Transverse colon (tissue), 4 donors: ENCODE results near the gene C1orf122. TPM values are rescaled to one million over a fixed set of nuclear protein-coding genes. Genes with fewer than 3 reads are reported as not detected.
"Not testable (repeated sequence)": the region's sequence is repeated elsewhere in the genome, so short reads cannot be mapped to it uniquely, and the experiment has no call there.

Source experiments
- DNase-seq: peaks from one replicate; pipeline ENCODE4 v3.0.0-alpha.2; 2019
- H3K27ac ChIP-seq, 4 donors: fragments of 200-600 bp; sonication (generic); 2 replicates each; pipeline ENCODE4 v1.5.1; 2016 to 2018; ENCODE audit warnings: inconsistent platforms in 4 of 4
- H3K27me3 ChIP-seq: fragments of 200-600 bp; sonication (generic); 2 replicates; pipeline ENCODE4 v1.5.1; 2017; ENCODE audit warnings: inconsistent platforms
- H3K36me3 ChIP-seq, 4 donors: fragments of 200-600 bp; sonication (generic); 2 replicates each; pipeline ENCODE4 v1.5.1; 2017 to 2019; ENCODE audit warnings: inconsistent platforms in 4 of 4
- H3K4me1 ChIP-seq, 4 donors: fragments of 200-600 bp; sonication (generic); 2 replicates each; pipeline ENCODE4 v1.5.1; 2017 to 2020; ENCODE audit warnings: inconsistent platforms in 4 of 4
- H3K4me3 ChIP-seq, 4 donors: fragments of 200-600 bp; sonication (generic); 1 replicate in 1 of 4; 2 replicates in 3 of 4; pipeline versions ENCODE4 v1.5.1 to v1.6.1; 2017 to 2019; ENCODE audit warnings: inconsistent platforms in 4 of 4
- H3K9me3 ChIP-seq, 2 donors: fragments of 200-600 bp; sonication (generic); 2 replicates each; pipeline ENCODE4 v1.5.1; 2017 to 2019; ENCODE audit warnings: inconsistent platforms in 2 of 2
- EP300 ChIP-seq: sonication (generic); formaldehyde crosslinking; IDR thresholded peaks from one replicate; pipeline ENCODE4 v1.6.1; 2017; ENCODE audit warnings: antibody characterized with exemption, low read depth
- POLR2A ChIP-seq: fragments of 450-650 bp; IDR thresholded peaks from one replicate; pipeline ENCODE4 v1.6.1; 2016; ENCODE audit warnings: antibody characterized with exemption, mild to moderate bottlenecking, moderate library complexity
- POLR2AphosphoS5 ChIP-seq, 3 donors: sonication (generic); formaldehyde crosslinking; IDR thresholded peaks; one replicate each; pipeline ENCODE4 v1.6.1; 2016; ENCODE audit warnings: antibody characterized with exemption in 3 of 3
- WGBS, 2 donors: methylation state at CpG; one replicate each; pipeline ENCODE4 v1.1.5; 2018; ENCODE audit warnings: low coverage in 1 of 2; 5-methylcytosine and 5-hydroxymethylcytosine counted together
- in situ Hi-C, 4 donors: fragments of 200-750 bp; cut with MboI; loops; one replicate each; pipeline versions ENCODE4 v1.15.0 to v1.15.1; 2017; ENCODE audit warnings: low sequenced_read_pairs in 3 of 4, low pct_ligation_motif_present in 1 of 4, low pct_unique_long_range_greater_than_20kb in 1 of 4
- intact Hi-C: fragments of 100-400 bp; cut with DNase I; formaldehyde crosslinking; loops from one replicate; pipeline ENCODE4 v1.15.1; 2023; ENCODE audit warnings: low total_unique reads
- total RNA-seq, 4 donors: library from RNA; depleted of rRNA; stranded (reverse); fragments of >200 nt; gene quantifications; one replicate each; pipeline ENCODE4 v1.1.0, GENCODE V29; 2016
- TF ChIP-seq, protein P1 (sequence below), 5 experiments: fragments of 200-600 bp in 3 of 5; fragments of 450-650 bp in 2 of 5; sonication (generic) in 3 of 5; IDR thresholded peaks; 1 replicate in 2 of 5; 2 replicates in 3 of 5; pipeline ENCODE4 v1.5.1; 2016 to 2017; ENCODE audit warnings: antibody characterized with exemption in 5 of 5, inconsistent platforms in 3 of 5, mild to moderate bottlenecking in 2 of 5, moderate library complexity in 1 of 5

The C1orf122 gene
- total RNA-seq, 4 donors from 2014 or later = 48.9 to 71.6 (median 55.2) TPM

GRCh38 chr1:37767488-37767887, 40.1 kb upstream of the C1orf122 start:
- intact Hi-C loops = no loop called here
- 18% methylated on average over 2 of the region's 2 CpGs; no CpG with 5 or more reads in 1 of the 2 donors for WGBS, 2 donors
- no peak overlapping the region for H3K27ac ChIP-seq
- H3K27me3 ChIP-seq = peaks cover 74% of the 10 kb centered on the region
- no peak for TF ChIP-seq POLR2A
- no peak for TF ChIP-seq EP300
- TF ChIP-seq POLR2AphosphoS5 (IDR thresholded peaks at IDR 0.05) = no peak
- TF ChIP-seq, protein P1, sequence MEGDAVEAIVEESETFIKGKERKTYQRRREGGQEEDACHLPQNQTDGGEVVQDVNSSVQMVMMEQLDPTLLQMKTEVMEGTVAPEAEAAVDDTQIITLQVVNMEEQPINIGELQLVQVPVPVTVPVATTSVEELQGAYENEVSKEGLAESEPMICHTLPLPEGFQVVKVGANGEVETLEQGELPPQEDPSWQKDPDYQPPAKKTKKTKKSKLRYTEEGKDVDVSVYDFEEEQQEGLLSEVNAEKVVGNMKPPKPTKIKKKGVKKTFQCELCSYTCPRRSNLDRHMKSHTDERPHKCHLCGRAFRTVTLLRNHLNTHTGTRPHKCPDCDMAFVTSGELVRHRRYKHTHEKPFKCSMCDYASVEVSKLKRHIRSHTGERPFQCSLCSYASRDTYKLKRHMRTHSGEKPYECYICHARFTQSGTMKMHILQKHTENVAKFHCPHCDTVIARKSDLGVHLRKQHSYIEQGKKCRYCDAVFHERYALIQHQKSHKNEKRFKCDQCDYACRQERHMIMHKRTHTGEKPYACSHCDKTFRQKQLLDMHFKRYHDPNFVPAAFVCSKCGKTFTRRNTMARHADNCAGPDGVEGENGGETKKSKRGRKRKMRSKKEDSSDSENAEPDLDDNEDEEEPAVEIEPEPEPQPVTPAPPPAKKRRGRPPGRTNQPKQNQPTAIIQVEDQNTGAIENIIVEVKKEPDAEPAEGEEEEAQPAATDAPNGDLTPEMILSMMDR (IDR thresholded peaks at IDR 0.05) = no peak
- in situ Hi-C loops = no loop called here
- peaks cover 0 to 5% (median 0%) of the 10 kb centered on the region in 4 donors for H3K4me1 ChIP-seq
- no peaks in the 10 kb centered on the region for H3K36me3 ChIP-seq
- no peak for DNase-seq
- no peaks in the 10 kb centered on the region for H3K9me3 ChIP-seq
- no peak overlapping the region for H3K4me3 ChIP-seq

DNA sequence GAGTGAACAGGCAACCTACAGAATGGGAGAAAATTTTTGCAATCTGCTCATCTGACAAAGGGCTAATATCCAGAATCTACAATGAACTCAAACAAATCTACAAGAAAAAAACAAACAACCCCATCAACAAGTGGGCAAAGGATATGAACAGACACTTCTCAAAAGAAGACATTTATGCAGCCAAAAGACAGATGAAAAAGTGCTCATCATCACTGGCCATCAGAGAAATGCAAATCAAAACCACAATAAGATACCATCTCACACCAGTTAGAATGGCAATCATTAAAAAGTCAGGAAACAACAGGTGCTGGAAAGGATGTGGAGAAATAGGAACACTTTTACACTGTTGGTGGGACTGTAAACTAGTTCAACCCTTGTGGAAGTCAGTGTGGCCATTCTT, 36.1 kb upstream of the C1orf122 start:
- H3K9me3 ChIP-seq, H3K27ac ChIP-seq, in situ Hi-C loops, DNase-seq, intact Hi-C loops, H3K4me1 ChIP-seq, H3K4me3 ChIP-seq, H3K36me3 ChIP-seq: not testable (repeated sequence)
- peaks cover 40% of the 10 kb centered on the region for H3K27me3 ChIP-seq

GRCh38 chr1:37776946-37777516, 30.6 kb upstream of the C1orf122 start:
- Histone ChIP-seq H3K4me3 (no peak overlapping the region), H3K9me3 (no peaks in the 10 kb centered on the region), H3K4me1 (peaks cover 0 to 7% (median 5%) of the 10 kb centered on the region in 4 donors), H3K36me3 (no peaks in the 10 kb centered on the region), H3K27me3 (peaks cover 5% of the 10 kb centered on the region), H3K27ac (no peak overlapping the region)
- WGBS, 2 donors = 68% methylated on average over 4 of the region's 4 CpGs; no CpG with 5 or more reads in 1 of the 2 donors
- intact Hi-C loops (no loop called here), in situ Hi-C loops (no loop called here)
- DNase-seq = no peak
- TF ChIP-seq, protein P1 (IDR thresholded peaks at IDR 0.05) = no peak
- TF ChIP-seq EP300 = no peak
- no peak for TF ChIP-seq POLR2AphosphoS5 (IDR thresholded peaks at IDR 0.05)
- TF ChIP-seq POLR2A = no peak

DNA sequence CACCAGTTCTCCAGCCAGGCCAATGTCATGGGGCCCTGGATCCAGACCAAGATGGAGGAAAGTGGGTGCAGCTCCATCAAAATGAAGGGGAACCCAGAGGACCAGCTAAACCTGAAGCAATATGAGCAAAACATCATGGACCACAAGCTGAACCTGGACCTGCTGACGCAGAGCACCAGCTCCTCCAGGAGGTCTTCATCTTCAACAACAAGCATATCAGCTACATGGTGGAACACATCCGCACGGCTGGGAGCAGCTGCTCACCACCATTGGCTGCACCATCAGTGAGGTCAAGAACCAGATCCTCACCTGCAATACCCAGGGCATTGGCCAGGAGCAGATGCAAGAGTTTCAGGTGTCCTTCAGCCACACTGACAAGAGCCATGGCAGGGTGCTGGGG, 28.9 kb upstream of the C1orf122 start:
- H3K36me3 ChIP-seq = no peaks in the 10 kb centered on the region
- WGBS, 2 donors = 77% methylated on average over 3 of the region's 3 CpGs; no CpG with 5 or more reads in 1 of the 2 donors

More for the DNA sequence above, 28.9 kb upstream of the C1orf122 start:
- no peaks in the 10 kb centered on the region for H3K27me3 ChIP-seq
- H3K27ac ChIP-seq = no peak overlapping the region
- no peak for DNase-seq
- H3K9me3 ChIP-seq = no peaks in the 10 kb centered on the region
- in situ Hi-C loops (no loop called here), intact Hi-C loops (no loop called here)
- H3K4me3 ChIP-seq = no peak overlapping the region
- no peak for TF ChIP-seq POLR2AphosphoS5 (IDR thresholded peaks at IDR 0.05)
- TF ChIP-seq, protein P1 (IDR thresholded peaks at IDR 0.05) = no peak
- no peak for TF ChIP-seq POLR2A
- TF ChIP-seq EP300 = no peak
- H3K4me1 ChIP-seq = peaks cover 0 to 7% (median 5%) of the 10 kb centered on the region in 4 donors
